T-helper 2 cell treated with Interferon-gamma antibody and Interleukin-4, amounts not matched to agents 100 ng/mL and 5 ng/mL, for 36 hours (primary cell): Measurements from ENCODE around the gene LGALS3. TPM values are rescaled to one million over a fixed set of nuclear protein-coding genes. Genes with fewer than 3 reads are reported as not detected.
"Not testable (repeated sequence)": the region's sequence is repeated elsewhere in the genome, so short reads cannot be mapped to it uniquely, and the experiment has no call there.

Source experiments
- intact Hi-C: fragments of 100-400 bp; cut with micrococcal nuclease; formaldehyde crosslinking; loops from one replicate; pipeline ENCODE4 v1.15.1; 2023
- total RNA-seq: library from RNA; stranded (reverse); gene quantifications from 2 replicates; pipeline ENCODE4 v1.2.3, GENCODE V29; 2022

The LGALS3 gene
- 49.2 and 51.1 TPM in 2 replicates for total RNA-seq

- intact Hi-C loops = loop anchor here (1.0 to 2.0 kb wide), 3 partner anchors 27 to 76 kb away; no protein-coding TSS in a partner anchor
These were observed at the start of gene LGALS3 for GRCh38 chr14:55129086-55129427. Gene LGALS3, plus strand, starts transcription at chr14:55129252. Its CDS starts 8,122 bp downstream, at chr14:55137374.

- intact Hi-C loops = not testable (repeated sequence)
These were observed 49.1 kb upstream of the LGALS3 start for GRCh38 chr14:55079961-55080360.

- intact Hi-C loops = no loop called here
These were observed 44.5 kb upstream of the LGALS3 start for GRCh38 chr14:55084401-55085059.

- intact Hi-C loops = no loop called here
These were observed 43.9 kb upstream of the LGALS3 start for GRCh38 chr14:55085060-55085660.

GRCh38 chr14:55086938-55087337 lies 42.1 kb upstream of the LGALS3 start:
- intact Hi-C loops = no loop called here

- intact Hi-C loops = no loop called here
These were observed 40.7 kb upstream of the LGALS3 start for GRCh38 chr14:55088356-55088755.

GRCh38 chr14:55092341-55092740 lies 36.7 kb upstream of the LGALS3 start:
- intact Hi-C loops = no loop called here

GRCh38 chr14:55094292-55095157 lies 34.5 kb upstream of the LGALS3 start:
- intact Hi-C loops = no loop called here

GRCh38 chr14:55097881-55098560 lies 31.0 kb upstream of the LGALS3 start:
- intact Hi-C loops = loop anchor here (1.0 kb wide), 1 partner anchor 10 kb away; no protein-coding TSS in a partner anchor

GRCh38 chr14:55098561-55098898 lies 30.5 kb upstream of the LGALS3 start:
- intact Hi-C loops = loop anchor here (1.0 kb wide), 1 partner anchor 10 kb away; no protein-coding TSS in a partner anchor

GRCh38 chr14:55099756-55100155 lies 29.3 kb upstream of the LGALS3 start:
- intact Hi-C loops = no loop called here

- intact Hi-C loops = loop anchor here (1.0 kb wide), 1 partner anchor 28 kb away; the partner anchor contains the start of gene LGALS3
These were observed 27.4 kb upstream of the LGALS3 start for GRCh38 chr14:55101698-55102097.

- intact Hi-C loops = loop anchor here (1.0 kb wide), 1 partner anchor 27 kb away; the partner anchor contains the start of gene LGALS3
These were observed 26.9 kb upstream of the LGALS3 start for GRCh38 chr14:55102141-55102621.

GRCh38 chr14:55103005-55103640 lies 25.9 kb upstream of the LGALS3 start:
- intact Hi-C loops = no loop called here

- intact Hi-C loops = no loop called here
These were observed 24.8 kb upstream of the LGALS3 start for GRCh38 chr14:55103971-55104954.

GRCh38 chr14:55105991-55106390 lies 23.1 kb upstream of the LGALS3 start:
- intact Hi-C loops = no loop called here

GRCh38 chr14:55107766-55108554 lies 21.1 kb upstream of the LGALS3 start:
- intact Hi-C loops = loop anchor here (1.0 kb wide), 1 partner anchor 10 kb away; no protein-coding TSS in a partner anchor

- intact Hi-C loops = no loop called here
These were observed 19.2 kb upstream of the LGALS3 start for GRCh38 chr14:55109836-55110235.
